Parathyroid adenoma (tissue), 2 donors: ENCODE data around the gene PSD.
A peak's percentile ranks its signal among the peaks of the same experiment; 100 is the strongest.

ENCODE experiments used
- H2AFZ ChIP-seq: fragments of 300-600 bp; sonication (generic); one replicate; pipeline ENCODE4 v1.7.0; 2017; ENCODE audit warnings: antibody characterized with exemption, mild to moderate bottlenecking
- H3K27ac ChIP-seq: fragments of 300-600 bp; sonication (generic); one replicate; pipeline ENCODE4 v1.7.0; 2017
- H3K27me3 ChIP-seq: fragments of 300-600 bp; sonication (generic); one replicate; pipeline ENCODE4 v1.7.0; 2017; ENCODE audit warnings: low read length; ENCODE audit not compliant: control insufficient read depth, insufficient read depth
- H3K36me3 ChIP-seq: fragments of 300-600 bp; sonication (generic); one replicate; pipeline ENCODE4 v1.7.0; 2017; ENCODE audit warnings: low read length; ENCODE audit not compliant: control insufficient read depth, insufficient read depth
- H3K4me1 ChIP-seq: fragments of 300-600 bp; sonication (generic); one replicate; pipeline ENCODE4 v1.7.0; 2017; ENCODE audit warnings: control low read depth
- H3K4me2 ChIP-seq: fragments of 300-600 bp; sonication (generic); one replicate; pipeline ENCODE4 v1.7.0; 2017; ENCODE audit warnings: low read length
- H3K4me3 ChIP-seq: fragments of 300-600 bp; sonication (generic); one replicate; pipeline ENCODE4 v1.7.0; 2017; ENCODE audit warnings: low read depth, low read length
- H3K79me2 ChIP-seq: fragments of 300-600 bp; sonication (generic); one replicate; pipeline ENCODE4 v1.7.0; 2017; ENCODE audit warnings: control low read depth
- H3K9ac ChIP-seq: fragments of 300-600 bp; sonication (generic); one replicate; pipeline ENCODE4 v1.7.0; 2017; ENCODE audit warnings: mild to moderate bottlenecking
- H3K9me3 ChIP-seq: fragments of 300-600 bp; sonication (generic); one replicate; pipeline ENCODE4 v1.7.0; 2017; ENCODE audit warnings: low read length; ENCODE audit not compliant: control insufficient read depth
- CTCF ChIP-seq: fragments of 300-600 bp; sonication (generic); IDR thresholded peaks from one replicate; pipeline ENCODE4 v1.7.0; 2017; ENCODE audit warnings: antibody characterized with exemption, mild to moderate bottlenecking
- donor health status: primary hyperparathyroidism.

PSD gene

GRCh38 chr10:102451105-102451969 lies 32.8 kb upstream of the PSD start, which contains the start of gene C10orf95:
TSS of gene C10orf95 (minus strand) at chr10:102451543. CDS start at chr10:102451093, 450 bp downstream.
- peak within 1 kb of the TSS; percentile 68 for H3K4me3 ChIP-seq
- H3K9ac ChIP-seq, result peak within 1 kb of the TSS; percentile 63
- TF ChIP-seq CTCF, result no peak
- H3K27me3 ChIP-seq, result no peaks in the 10 kb centered on the region
- peak within 1 kb of the TSS; percentile 87 for H2AFZ ChIP-seq
- H3K36me3 ChIP-seq, result no peaks in the 10 kb centered on the region
- H3K4me2 ChIP-seq, result peak within 1 kb of the TSS; percentile 97
- peaks cover 4% of the 10 kb centered on the region for H3K4me1 ChIP-seq
- H3K27ac ChIP-seq, result peak within 1 kb of the TSS; percentile 87
- H3K9me3 ChIP-seq, result no peaks in the 10 kb centered on the region
- no peaks in the 10 kb centered on the region for H3K79me2 ChIP-seq

- Histone ChIP-seq H3K79me2 (no peaks in the 10 kb centered on the region), H3K27ac (peak overlapping the region; percentile 97), H2AFZ (peak overlapping the region; percentile 97), H3K36me3 (no peaks in the 10 kb centered on the region), H3K4me2 (peak overlapping the region; percentile 97), H3K4me1 (peaks cover 4% of the 10 kb centered on the region), H3K4me3 (peak overlapping the region; percentile 68), H3K27me3 (no peaks in the 10 kb centered on the region), H3K9me3 (no peaks in the 10 kb centered on the region), H3K9ac (peak overlapping the region; percentile 63)
- TF ChIP-seq CTCF, result no peak
Observed at GRCh38 chr10:102450374-102451104, 32.0 kb upstream of the PSD start.

GRCh38 chr10:102450124-102450373 lies 31.5 kb upstream of the PSD start:
- Histone ChIP-seq H3K27me3 (no peaks in the 10 kb centered on the region), H3K9me3 (no peaks in the 10 kb centered on the region), H3K36me3 (no peaks in the 10 kb centered on the region), H3K4me1 (peaks cover 4% of the 10 kb centered on the region), H3K79me2 (no peaks in the 10 kb centered on the region), H3K4me3 (peak overlapping the region; percentile 68), H3K9ac (peak overlapping the region; percentile 49), H3K27ac (peak overlapping the region; percentile 97), H3K4me2 (peak overlapping the region; percentile 71), H2AFZ (peak overlapping the region; percentile 97)
- no peak for TF ChIP-seq CTCF

GRCh38 chr10:102449321-102450123 lies 30.9 kb upstream of the PSD start:
- peak overlapping the region; percentile 71 for H3K4me2 ChIP-seq
- H3K4me3 ChIP-seq, result peak overlapping the region; percentile 68
- H2AFZ ChIP-seq, result peak overlapping the region; percentile 97
- no peak for TF ChIP-seq CTCF
- H3K9me3 ChIP-seq, result no peaks in the 10 kb centered on the region
- H3K79me2 ChIP-seq, result no peaks in the 10 kb centered on the region
- peak overlapping the region; percentile 49 for H3K9ac ChIP-seq
- peak overlapping the region; percentile 97 for H3K27ac ChIP-seq
- H3K36me3 ChIP-seq, result no peaks in the 10 kb centered on the region
- peaks cover 4% of the 10 kb centered on the region for H3K4me1 ChIP-seq
- no peaks in the 10 kb centered on the region for H3K27me3 ChIP-seq
